ENCODE measurements around the gene MRPL17. TPM values are rescaled to one million over a fixed set of nuclear protein-coding genes. Genes with fewer than 3 reads are reported as not detected.

The MRPL17 gene
- total and polyA plus RNA-seq, 2 donors (not counting 1 experiment from before 2014, with no cell fraction given), result 44.4 to 53.2 TPM

DNA sequence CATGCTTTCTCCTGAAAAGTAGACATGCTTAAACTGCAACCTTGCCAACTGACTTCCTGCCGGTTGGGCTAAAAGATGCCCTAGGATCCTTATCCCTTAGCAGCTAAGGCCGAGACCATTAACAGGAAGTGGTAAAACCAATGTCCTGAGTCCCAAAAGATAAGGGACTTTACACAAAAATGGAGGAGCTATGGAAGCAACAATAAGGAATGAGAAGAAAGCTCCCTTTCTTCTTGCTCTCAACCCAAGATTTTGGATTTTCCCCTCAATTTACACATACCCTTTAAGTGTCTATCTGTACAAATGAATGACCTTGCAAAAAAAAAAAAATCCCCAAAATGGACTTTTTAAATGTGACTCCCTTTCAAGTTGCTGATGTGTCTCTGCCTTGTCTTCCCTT lies 11.1 kb downstream of the MRPL17 start:
- H3K9me3 ChIP-seq (ENCODE audit: control insufficient read depth, insufficient read depth, low read depth, low read length), result no peaks in the 10 kb centered on the region
- no peaks in the 10 kb centered on the region for H3K27me3 ChIP-seq (ENCODE audit: control insufficient read depth, insufficient read depth, low read length)
- H3K27ac ChIP-seq (ENCODE audit: insufficient read depth, low read length), result no peak overlapping the region
- no peaks in the 10 kb centered on the region for H3K79me2 ChIP-seq (ENCODE audit: control insufficient read depth, insufficient read depth, low read length)
- no peaks in the 10 kb centered on the region for H3K4me1 ChIP-seq (ENCODE audit: control insufficient read depth, extremely low read depth, insufficient read depth, low read length)
- no peak overlapping the region for H3K9ac ChIP-seq (ENCODE audit: insufficient read depth, low read length)
- H2AFZ ChIP-seq (ENCODE audit: low read length), result no peak overlapping the region
- no peaks in the 10 kb centered on the region for H4K20me1 ChIP-seq (ENCODE audit: control insufficient read depth, extremely low read depth, insufficient read depth, low read length)
- H3K4me3 ChIP-seq (replicated peaks in 1 of 4; ENCODE audit: control extremely low read depth in 1 of 4, insufficient read depth in 1 of 4, low read depth in 3 of 4, low read length in 4 of 4), result no peak overlapping the region
- TF ChIP-seq EZH2 (IDR thresholded peaks at IDR 0.05; ENCODE audit: low read length, missing control alignments), result no peak
- TF ChIP-seq, protein P1, sequence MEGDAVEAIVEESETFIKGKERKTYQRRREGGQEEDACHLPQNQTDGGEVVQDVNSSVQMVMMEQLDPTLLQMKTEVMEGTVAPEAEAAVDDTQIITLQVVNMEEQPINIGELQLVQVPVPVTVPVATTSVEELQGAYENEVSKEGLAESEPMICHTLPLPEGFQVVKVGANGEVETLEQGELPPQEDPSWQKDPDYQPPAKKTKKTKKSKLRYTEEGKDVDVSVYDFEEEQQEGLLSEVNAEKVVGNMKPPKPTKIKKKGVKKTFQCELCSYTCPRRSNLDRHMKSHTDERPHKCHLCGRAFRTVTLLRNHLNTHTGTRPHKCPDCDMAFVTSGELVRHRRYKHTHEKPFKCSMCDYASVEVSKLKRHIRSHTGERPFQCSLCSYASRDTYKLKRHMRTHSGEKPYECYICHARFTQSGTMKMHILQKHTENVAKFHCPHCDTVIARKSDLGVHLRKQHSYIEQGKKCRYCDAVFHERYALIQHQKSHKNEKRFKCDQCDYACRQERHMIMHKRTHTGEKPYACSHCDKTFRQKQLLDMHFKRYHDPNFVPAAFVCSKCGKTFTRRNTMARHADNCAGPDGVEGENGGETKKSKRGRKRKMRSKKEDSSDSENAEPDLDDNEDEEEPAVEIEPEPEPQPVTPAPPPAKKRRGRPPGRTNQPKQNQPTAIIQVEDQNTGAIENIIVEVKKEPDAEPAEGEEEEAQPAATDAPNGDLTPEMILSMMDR (conservative IDR thresholded peaks at IDR 0.05 in 1 of 2, IDR thresholded peaks at IDR 0.05 in 1 of 2; ENCODE audit: low read depth in 1 of 2, low read length in 2 of 2), result no peak
- no peak overlapping the region for H3K4me2 ChIP-seq (ENCODE audit: extremely low read depth, insufficient read depth, low read length)
- DNase-seq (ENCODE audit: low read depth in 2 of 2), result no peak
- H3K36me3 ChIP-seq (ENCODE audit: control insufficient read depth, insufficient read depth, low read length), result no peaks in the 10 kb centered on the region

DNA sequence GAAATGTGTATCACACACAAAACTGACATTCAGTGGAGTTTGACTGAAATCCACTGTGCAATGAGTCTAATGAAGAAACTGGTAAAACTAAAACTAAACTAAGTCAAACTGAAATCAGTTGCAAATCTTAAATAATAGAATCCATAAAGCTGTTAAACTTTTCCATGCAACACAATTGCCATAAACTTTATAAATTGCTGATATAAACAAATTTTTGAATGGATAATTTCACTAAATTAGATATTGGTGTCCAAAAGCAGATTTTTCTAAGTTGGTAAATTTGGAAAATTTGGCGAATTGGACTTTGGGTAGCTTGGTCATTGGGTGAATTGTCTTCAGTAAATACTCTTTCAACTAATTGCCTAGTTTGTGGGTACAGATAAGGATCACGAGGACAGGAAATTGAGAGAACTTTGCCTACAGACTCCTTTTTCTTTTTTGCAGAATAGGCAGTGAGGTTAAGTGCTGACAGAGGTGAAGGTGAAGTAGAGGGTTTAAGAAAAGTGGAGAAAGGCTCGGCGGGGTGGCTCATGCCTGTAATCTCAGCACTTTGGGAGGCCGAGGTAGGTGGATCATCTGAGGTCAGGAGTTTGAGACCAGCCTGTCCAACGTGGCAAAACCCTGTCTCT lies 12.8 kb downstream of the MRPL17 start:
- Histone ChIP-seq H3K79me2 (ENCODE audit: control insufficient read depth, insufficient read depth, low read length) (no peaks in the 10 kb centered on the region), H3K27me3 (ENCODE audit: control insufficient read depth, insufficient read depth, low read length) (no peaks in the 10 kb centered on the region), H3K36me3 (ENCODE audit: control insufficient read depth, insufficient read depth, low read length) (no peaks in the 10 kb centered on the region), H3K4me3 (replicated peaks in 1 of 4; ENCODE audit: control extremely low read depth in 1 of 4, insufficient read depth in 1 of 4, low read depth in 3 of 4, low read length in 4 of 4) (no peak overlapping the region), H3K4me2 (ENCODE audit: extremely low read depth, insufficient read depth, low read length) (no peak overlapping the region), H4K20me1 (ENCODE audit: control insufficient read depth, extremely low read depth, insufficient read depth, low read length) (no peaks in the 10 kb centered on the region), H3K9ac (ENCODE audit: insufficient read depth, low read length) (no peak overlapping the region), H2AFZ (ENCODE audit: low read length) (no peak overlapping the region), H3K27ac (ENCODE audit: insufficient read depth, low read length) (no peak overlapping the region), H3K4me1 (ENCODE audit: control insufficient read depth, extremely low read depth, insufficient read depth, low read length) (no peaks in the 10 kb centered on the region), H3K9me3 (ENCODE audit: control insufficient read depth, insufficient read depth, low read depth, low read length) (no peaks in the 10 kb centered on the region)
- no peak for DNase-seq (ENCODE audit: low read depth in 2 of 2)
- TF ChIP-seq, protein P1 (conservative IDR thresholded peaks at IDR 0.05 in 1 of 2, IDR thresholded peaks at IDR 0.05 in 1 of 2; ENCODE audit: low read depth in 1 of 2, low read length in 2 of 2), result no peak
- TF ChIP-seq EZH2 (IDR thresholded peaks at IDR 0.05; ENCODE audit: low read length, missing control alignments), result no peak

DNA sequence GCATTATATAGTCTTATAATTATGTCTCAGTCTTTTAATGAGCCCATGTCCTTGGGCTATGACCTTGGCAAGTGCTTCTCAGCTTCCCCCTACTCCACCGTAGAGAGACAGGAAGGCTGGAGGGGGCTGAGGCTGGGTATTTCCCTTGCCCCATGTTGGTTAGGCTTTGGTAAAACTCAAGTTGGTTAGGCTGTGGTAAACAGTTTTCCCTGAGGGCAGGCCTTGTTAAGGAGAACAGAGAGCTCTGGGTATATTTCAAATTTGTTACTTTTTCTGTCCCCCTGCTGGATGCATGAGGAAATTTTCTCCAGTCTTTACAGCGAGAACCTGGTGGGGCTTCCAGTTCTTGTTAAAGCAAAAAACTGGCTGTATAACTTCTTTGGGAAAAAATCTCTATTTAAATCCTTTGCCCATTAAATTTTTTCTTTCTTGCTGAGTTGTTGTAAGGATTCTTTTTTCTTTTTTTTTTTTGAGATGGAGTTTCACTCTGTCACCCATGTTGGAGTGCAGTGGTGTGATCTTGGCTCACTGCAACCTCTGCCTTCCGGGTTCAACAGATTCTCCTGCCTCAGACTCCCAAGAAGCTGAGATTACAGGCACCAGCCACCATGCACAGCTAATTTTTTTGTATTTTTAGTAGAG lies 15.3 kb downstream of the MRPL17 start:
- peak in 1 of 2 donors; percentile 49 for DNase-seq (ENCODE audit: low read depth in 2 of 2)
- Histone ChIP-seq H3K27ac (ENCODE audit: insufficient read depth, low read length) (no peak overlapping the region), H4K20me1 (ENCODE audit: control insufficient read depth, extremely low read depth, insufficient read depth, low read length) (no peaks in the 10 kb centered on the region), H3K79me2 (ENCODE audit: control insufficient read depth, insufficient read depth, low read length) (no peaks in the 10 kb centered on the region), H3K27me3 (ENCODE audit: control insufficient read depth, insufficient read depth, low read length) (no peaks in the 10 kb centered on the region), H3K9ac (ENCODE audit: insufficient read depth, low read length) (no peak overlapping the region), H3K4me3 (replicated peaks in 1 of 4; ENCODE audit: control extremely low read depth in 1 of 4, insufficient read depth in 1 of 4, low read depth in 3 of 4, low read length in 4 of 4) (no peak overlapping the region), H3K36me3 (ENCODE audit: control insufficient read depth, insufficient read depth, low read length) (no peaks in the 10 kb centered on the region), H3K4me1 (ENCODE audit: control insufficient read depth, extremely low read depth, insufficient read depth, low read length) (peaks cover 3% of the 10 kb centered on the region), H3K4me2 (ENCODE audit: extremely low read depth, insufficient read depth, low read length) (no peak overlapping the region), H3K9me3 (ENCODE audit: control insufficient read depth, insufficient read depth, low read depth, low read length) (no peaks in the 10 kb centered on the region), H2AFZ (ENCODE audit: low read length) (no peak overlapping the region)
- TF ChIP-seq, protein P1 (conservative IDR thresholded peaks at IDR 0.05 in 1 of 2, IDR thresholded peaks at IDR 0.05 in 1 of 2; ENCODE audit: low read depth in 1 of 2, low read length in 2 of 2), result peak; percentile 55 to 60
- no peak for TF ChIP-seq EZH2 (IDR thresholded peaks at IDR 0.05; ENCODE audit: low read length, missing control alignments)

Data from fibroblast of lung (primary cell).